NOMO-1 treated with DMSO at 0.1 percent for 48 hours (cell line): ENCODE results near the gene B3GALT6.

Experiments used
- DNase-seq: peaks from one replicate; lab custom pipeline; 2025; ENCODE audit not compliant: unreplicated experiment; lab: John Stamatoyannopoulos, UW

Gene B3GALT6

GRCh38 chr1:1259951-1260600 is 28.0 kb downstream of the B3GALT6 start:
- DNase-seq: peak; percentile 81

- no peak for DNase-seq
These were observed 29.0 kb downstream of the B3GALT6 start for GRCh38 chr1:1260843-1261560.

GRCh38 chr1:1262071-1262470 is 30.0 kb downstream of the B3GALT6 start:
- DNase-seq: no peak

GRCh38 chr1:1262758-1263157 is 30.7 kb downstream of the B3GALT6 start:
- DNase-seq: no peak

GRCh38 chr1:1264026-1264425 is 32.0 kb downstream of the B3GALT6 start:
- DNase-seq: no peak

GRCh38 chr1:1264868-1265272 is 32.8 kb downstream of the B3GALT6 start:
- DNase-seq: no peak

- no peak for DNase-seq
These were observed 35.6 kb downstream of the B3GALT6 start for GRCh38 chr1:1267488-1268283.

- DNase-seq: no peak
These were observed 36.2 kb downstream of the B3GALT6 start for GRCh38 chr1:1268284-1268682.

- DNase-seq: no peak
These were observed 38.8 kb downstream of the B3GALT6 start for GRCh38 chr1:1270813-1271212.

GRCh38 chr1:1272341-1273208 is 40.5 kb downstream of the B3GALT6 start:
- no peak for DNase-seq

GRCh38 chr1:1273209-1273511 is 41.1 kb downstream of the B3GALT6 start:
- no peak for DNase-seq

- DNase-seq: peak; percentile 82
These were observed 41.7 kb downstream of the B3GALT6 start, which contains the start of gene UBE2J2 for GRCh38 chr1:1273512-1274298. TSS of gene UBE2J2 (minus strand) at chr1:1273854. CDS start at chr1:1267992, 5,862 bp downstream.

- no peak for DNase-seq
These were observed 42.4 kb downstream of the B3GALT6 start for GRCh38 chr1:1274299-1274930.

GRCh38 chr1:1274931-1275431 is 42.9 kb downstream of the B3GALT6 start:
- DNase-seq: no peak

GRCh38 chr1:1275836-1276235 is 43.8 kb downstream of the B3GALT6 start:
- DNase-seq: no peak

GRCh38 chr1:1278620-1279019 is 46.6 kb downstream of the B3GALT6 start:
- DNase-seq: no peak

- DNase-seq: no peak
These were observed 47.0 kb downstream of the B3GALT6 start for GRCh38 chr1:1279028-1279427.

- DNase-seq: no peak
These were observed 48.9 kb downstream of the B3GALT6 start for GRCh38 chr1:1280782-1281481.
